ENCODE data around the gene CHST2.

The CHST2 gene

GRCh38 chr3:143099210-143099609, 20.4 kb upstream of the CHST2 start:
- DNase-seq, result no peak

GRCh38 chr3:143099690-143100089, 19.9 kb upstream of the CHST2 start:
- DNase-seq, result no peak

GRCh38 chr3:143100451-143100850, 19.1 kb upstream of the CHST2 start:
- DNase-seq, result no peak

GRCh38 chr3:143101792-143102381, 17.7 kb upstream of the CHST2 start:
- no peak for DNase-seq

- DNase-seq, result peak in 1 of 2 donors; percentile 85
Observed at GRCh38 chr3:143103652-143104051, 15.9 kb upstream of the CHST2 start.

GRCh38 chr3:143105170-143105569, 14.4 kb upstream of the CHST2 start:
- DNase-seq, result no peak

GRCh38 chr3:143109861-143110260, 9.7 kb upstream of the CHST2 start:
- no peak for DNase-seq

- no peak for DNase-seq
Observed at GRCh38 chr3:143110371-143110770, 9.2 kb upstream of the CHST2 start.

GRCh38 chr3:143118630-143119008, 952 bp upstream of the CHST2 start:
- no peak for DNase-seq

GRCh38 chr3:143119974-143120715, 574 bp downstream of the CHST2 start:
- peak in 1 of 2 donors; percentile 11 for DNase-seq

- peak in 1 of 2 donors; percentile 23 for DNase-seq
Observed at GRCh38 chr3:143120716-143121240, 1.2 kb downstream of the CHST2 start.

GRCh38 chr3:143121241-143122088, 1.9 kb downstream of the CHST2 start:
- DNase-seq, result peak; percentile 37 to 60

GRCh38 chr3:143122089-143122430, 2.5 kb downstream of the CHST2 start:
- DNase-seq, result no peak

- DNase-seq, result peak; percentile 53 to 62
Observed at GRCh38 chr3:143122608-143123352, 3.2 kb downstream of the CHST2 start.

- peak; percentile 82 to 88 for DNase-seq
Observed at GRCh38 chr3:143123353-143123984, 3.9 kb downstream of the CHST2 start.

GRCh38 chr3:143124601-143125520, 5.3 kb downstream of the CHST2 start:
- DNase-seq, result no peak

- no peak for DNase-seq
Observed at GRCh38 chr3:143127801-143128200, 8.2 kb downstream of the CHST2 start.

- DNase-seq, result no peak
Observed at GRCh38 chr3:143128227-143128955, 8.8 kb downstream of the CHST2 start.

GRCh38 chr3:143132246-143132980, 12.8 kb downstream of the CHST2 start:
- peak in 1 of 2 donors; percentile 5 for DNase-seq

- DNase-seq, result no peak
Observed at GRCh38 chr3:143134471-143134870, 14.9 kb downstream of the CHST2 start.
